Hematopoietic multipotent progenitor cell treated with erythropoietin and hydrocortisone succinate and interleukin-3 and kit ligand, for 8 days (in vitro differentiated cells): Measurements from ENCODE around the gene TNN.

Experiments used
- DNase-seq: peaks from one replicate; pipeline ENCODE4 v3.0.0-alpha.2; 2015

TNN gene

DNA sequence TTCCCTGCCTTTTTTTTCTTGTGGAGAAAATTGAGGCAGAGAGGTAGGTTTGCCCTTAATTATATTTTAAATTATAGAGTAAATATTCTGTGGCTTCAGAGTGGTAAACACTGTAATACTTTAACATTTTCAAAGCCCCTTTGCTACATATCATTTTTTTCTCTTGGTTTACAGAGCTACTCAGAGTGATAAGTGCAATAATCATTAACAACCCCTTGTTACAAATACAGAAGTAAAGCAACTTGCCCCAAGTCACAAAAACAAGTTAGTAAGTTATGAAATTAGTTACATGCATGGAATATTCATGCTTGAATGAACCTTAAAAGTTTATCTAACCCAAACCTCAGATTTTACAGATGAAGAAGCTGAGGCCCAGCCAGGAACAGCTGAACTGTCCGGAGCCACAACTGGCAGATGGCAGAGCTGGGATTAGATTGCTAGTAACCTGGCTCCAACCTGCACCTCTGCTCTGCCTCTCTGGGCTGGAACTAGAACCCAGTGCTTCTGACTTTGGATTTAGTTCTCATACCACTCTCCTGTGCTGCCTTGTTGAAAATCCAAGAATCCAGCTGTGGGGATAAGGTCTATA lies 48.7 kb downstream of the TNN start:
- DNase-seq: no peak

DNA sequence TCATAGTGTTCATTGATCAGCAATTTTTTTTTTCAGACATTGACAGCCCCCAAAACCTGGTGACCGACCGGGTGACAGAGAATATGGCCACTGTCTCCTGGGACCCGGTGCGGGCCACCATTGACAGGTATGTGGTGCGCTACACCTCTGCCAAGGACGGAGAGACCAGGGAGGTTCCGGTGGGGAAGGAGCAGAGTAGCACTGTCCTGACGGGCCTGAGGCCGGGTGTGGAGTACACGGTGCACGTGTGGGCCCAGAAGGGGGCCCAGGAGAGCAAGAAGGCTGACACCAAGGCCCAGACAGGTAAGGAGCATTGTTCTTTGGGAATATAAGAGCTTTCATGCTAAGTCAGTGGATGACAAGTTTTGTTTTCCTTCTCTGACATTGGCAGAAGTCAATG lies 49.3 kb downstream of the TNN start:
- DNase-seq: no peak

DNA sequence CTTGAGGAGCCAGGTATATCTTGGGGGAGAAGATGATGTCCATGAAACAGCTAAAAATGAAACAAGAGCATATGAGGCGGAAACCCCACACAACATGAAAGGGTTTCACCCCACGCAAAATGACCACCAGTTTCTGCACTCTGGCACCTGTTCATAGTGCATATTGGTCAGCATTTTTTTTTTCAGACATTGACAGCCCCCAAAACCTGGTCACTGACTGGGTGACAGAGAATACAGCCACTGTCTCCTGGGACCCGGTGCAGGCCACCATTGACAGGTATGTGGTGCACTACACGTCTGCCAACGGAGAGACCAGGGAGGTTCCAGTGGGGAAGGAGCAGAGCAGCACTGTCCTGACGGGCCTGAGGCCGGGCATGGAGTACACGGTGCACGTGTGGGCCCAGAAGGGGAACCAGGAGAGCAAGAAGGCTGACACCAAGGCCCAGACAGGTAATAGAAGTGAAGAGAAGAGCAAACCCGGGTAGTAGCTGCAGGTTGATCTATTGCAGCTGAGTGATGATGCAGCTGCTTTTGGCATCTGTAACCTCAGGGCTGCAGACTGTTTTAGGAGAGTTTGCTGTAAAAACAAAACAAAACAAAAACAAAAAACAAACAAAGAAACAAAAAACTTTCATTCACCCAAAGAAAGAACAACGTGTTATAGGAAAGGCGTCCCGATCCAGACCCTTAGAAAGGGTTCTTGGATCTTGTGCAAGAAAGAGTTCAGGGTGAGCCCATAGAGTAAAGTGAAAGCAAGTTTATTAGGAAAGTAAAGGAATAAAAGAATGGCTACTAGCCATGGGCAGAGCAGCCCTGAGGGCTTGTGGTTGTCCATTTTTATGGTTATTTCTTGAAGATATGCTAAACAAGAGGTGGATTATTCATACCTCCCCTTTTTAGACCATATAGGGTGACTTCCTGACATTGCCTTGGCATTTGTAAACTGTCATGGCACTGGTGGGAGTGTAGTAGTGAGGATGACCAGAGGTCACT lies 51.0 kb downstream of the TNN start:
- no peak for DNase-seq

DNA sequence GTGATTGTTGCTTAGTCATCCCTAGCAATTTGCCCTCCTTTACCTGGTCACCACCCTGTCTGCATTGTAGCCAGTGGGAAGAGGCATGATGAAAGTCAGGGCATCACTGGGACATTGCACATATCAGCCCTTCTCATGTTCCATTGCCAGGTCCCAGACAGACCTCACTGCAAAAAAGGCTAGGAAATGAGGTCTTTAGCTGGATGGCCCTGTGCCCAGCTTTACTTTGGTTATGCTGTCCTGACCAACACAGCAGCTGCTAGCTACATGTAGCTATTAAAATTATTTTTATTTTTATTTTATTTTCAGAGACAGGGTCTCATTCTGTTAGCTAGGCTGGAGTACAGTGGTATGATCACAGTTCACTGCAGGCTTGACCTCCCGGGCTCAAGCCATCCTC lies 52.9 kb downstream of the TNN start:
- DNase-seq: no peak

DNA sequence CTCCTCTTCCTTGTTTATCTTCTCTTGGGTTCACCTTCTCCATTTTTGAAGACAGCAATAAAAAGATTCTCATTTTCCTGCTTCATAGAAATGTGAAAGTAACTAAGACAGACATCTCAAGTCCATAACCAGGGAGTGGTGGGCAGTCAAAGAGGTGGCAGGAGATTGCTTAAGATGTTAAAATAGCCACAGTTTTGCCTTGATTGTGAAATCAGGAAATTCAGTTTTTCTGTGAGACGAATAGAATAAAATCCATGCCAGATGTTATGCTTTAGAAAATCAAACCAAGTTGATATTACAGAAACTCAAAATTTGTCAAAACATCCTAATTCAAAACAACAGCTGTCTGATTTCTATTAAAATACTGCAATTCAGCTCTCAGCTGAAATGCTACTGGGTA lies 57.2 kb downstream of the TNN start:
- no peak for DNase-seq

DNA sequence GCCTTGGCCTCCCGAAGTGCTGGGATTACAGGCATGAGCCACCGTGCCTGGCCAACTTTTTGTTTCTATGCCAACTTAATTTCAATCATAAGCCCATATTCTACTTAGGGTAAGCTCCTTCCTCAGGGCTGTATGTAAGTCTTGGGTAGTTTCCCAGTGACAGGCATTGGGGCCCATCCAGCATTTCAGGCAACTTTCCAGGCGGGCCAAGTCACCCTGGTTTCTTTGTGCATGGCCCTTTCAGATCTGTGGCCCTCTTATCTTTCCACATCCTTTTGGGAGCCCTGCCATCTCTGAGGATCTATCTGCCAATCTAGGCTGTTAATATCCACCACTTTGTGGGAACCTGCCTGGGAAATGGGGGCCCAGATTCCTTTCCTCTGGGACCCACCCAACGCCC lies 58.7 kb downstream of the TNN start:
- DNase-seq: no peak

DNA sequence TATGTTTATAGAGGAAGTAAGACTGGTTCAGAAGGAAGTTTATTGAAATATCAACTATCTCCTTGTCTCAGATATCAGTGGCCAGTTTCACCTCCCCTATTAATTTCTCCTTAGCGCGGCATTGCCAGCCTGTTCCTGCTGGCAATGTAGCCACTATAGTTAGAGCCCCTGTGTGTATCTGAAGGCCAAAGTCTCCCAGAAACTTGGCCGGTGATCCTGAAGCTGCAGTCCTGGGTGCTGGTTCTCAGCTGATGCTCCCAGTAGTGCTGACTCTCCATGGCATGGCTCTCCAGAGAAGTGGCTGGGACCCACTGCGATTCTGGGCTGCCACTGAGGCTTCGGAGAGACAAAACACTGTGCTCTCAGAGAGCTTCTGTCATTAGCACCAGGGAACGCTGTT lies 59.9 kb downstream of the TNN start:
- no peak for DNase-seq

DNA sequence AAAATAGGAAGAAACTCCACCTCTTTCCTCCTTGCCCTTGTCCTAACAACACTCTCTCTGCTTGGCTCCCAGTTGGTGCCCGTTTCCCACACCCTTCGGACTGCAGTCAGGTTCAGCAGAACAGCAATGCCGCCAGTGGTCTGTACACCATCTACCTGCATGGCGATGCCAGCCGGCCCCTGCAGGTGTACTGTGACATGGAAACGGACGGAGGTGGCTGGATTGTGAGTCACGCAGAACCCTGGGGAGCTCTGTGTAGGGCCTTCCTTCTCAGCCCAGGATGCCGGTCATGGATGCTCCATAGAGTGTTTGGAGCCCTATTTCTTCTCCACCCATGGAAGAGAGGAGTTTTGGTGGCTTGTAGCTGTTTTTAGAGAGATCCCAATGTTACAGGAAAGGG lies 60.9 kb downstream of the TNN start:
- no peak for DNase-seq

DNA sequence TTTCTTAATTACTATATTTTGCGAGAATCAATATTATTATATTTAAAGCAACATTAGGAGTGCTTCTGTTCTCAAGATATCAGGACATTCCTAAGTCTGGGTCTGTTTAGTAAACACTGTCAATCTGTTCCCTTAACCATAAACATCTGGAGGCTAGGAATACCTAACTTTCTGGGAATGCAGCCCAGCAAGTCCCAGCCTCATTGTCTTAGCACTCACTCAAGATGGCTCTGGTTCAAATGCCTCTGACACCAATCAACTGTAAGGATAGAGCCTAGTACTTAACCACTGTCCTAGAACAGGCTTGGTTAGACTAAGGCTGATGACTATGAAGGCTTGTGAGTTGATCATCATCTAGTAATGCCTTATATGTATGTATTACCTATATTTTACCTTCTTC lies 61.5 kb downstream of the TNN start:
- DNase-seq: no peak

DNA sequence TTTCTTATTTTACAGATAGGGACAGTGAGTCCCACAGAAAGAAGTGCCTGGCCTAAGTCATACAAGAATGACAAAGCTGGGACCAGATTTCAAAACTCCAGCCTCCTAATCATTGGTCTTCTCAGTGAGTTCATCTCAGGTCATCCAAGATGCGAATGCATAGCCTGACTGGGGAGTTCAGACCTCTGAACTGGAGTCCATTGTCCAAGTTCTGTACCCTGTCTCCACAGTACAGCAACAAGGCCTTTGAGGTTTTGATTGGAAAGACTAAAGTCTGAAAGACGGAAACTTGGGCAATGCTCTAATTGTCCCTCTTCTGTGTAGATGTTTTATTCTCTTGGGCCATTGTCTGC lies 62.0 kb downstream of the TNN start:
- no peak for DNase-seq

DNA sequence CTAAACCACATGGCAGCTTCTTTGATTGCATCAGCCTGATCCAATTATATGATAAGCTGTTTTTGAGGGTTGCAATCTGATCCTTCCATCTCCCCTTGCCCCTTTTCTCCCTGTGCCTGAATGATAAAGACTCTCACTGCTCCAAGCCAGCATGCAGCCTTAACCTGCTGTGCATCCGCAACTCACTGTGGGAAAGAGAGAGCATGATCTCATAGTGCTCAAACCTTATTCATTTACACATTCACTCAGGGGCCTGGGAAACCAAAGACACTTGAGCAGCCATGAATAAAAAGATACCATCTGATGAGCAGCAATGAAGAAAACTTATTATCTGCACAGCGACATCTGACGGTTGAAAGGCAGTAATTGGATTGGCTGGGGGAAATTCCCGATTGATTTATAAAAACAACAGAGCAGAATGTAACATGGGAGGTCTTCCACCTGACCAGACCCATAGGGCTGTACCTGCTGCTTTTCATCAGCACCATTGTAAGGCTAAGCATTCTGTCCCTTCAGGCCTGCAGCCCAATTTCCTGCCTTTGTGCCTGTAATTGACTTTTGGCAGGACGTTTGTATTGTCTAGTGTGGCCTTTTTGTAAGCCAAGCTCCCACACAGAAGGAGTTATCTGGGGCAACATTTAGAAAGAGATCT lies 62.5 kb downstream of the TNN start:
- no peak for DNase-seq

DNA sequence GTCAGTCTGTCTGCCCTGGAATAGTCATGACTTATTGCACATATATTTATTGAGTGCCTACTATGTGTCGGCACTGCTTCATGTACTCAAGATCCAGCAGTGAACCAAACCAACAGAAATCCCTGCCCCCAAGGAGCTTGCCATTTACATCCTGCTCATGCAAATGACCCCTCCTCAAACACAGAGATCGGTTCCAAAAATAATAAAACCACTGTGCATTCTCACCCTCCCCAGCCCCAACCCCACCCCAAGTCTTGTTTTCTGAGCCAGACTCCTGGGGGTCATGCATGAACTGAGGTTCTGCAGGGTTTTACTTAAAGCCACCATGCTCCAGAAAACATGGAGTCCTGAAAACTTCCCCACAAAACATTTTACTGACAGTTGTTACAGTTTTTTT lies 63.0 kb downstream of the TNN start:
- no peak for DNase-seq

DNA sequence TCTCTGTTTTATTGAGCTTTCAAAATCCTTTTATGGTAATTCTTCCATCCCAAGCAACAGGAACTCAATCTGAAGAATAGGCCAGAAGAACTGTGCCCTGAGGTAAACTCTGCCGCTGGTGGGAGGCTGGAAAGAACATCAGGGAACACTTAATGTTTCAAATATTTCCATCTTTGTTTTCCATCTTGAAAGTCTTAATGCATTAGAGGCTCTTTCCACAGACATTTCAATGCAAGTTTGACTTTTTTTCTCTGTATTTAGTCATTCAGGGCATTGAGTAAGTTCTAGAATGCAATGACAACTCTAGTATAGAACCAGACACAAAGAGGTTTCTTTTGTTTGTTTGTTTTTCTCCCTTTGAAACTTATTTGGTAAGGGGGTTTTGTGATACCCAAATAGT lies 63.5 kb downstream of the TNN start:
- DNase-seq: no peak

DNA sequence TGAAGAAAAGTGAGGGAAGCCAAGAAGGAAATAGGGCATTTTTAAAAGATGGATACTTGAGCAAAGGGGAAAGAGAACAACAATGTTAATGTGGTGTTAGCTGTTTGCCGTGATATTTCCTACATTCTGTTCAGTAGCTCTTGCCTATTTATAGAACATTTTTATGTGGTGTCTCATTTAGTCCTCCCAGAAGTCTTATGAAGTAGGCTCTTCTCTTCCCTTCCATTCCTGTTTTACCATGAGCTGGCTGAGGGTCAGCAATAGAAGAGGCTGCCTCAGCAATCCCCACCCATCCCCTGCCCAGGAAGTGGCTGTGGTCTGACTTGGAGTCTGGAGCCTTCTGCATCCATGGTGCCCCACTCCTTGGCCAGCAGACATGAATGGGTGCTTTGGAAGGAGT lies 64.8 kb downstream of the TNN start:
- no peak for DNase-seq

DNA sequence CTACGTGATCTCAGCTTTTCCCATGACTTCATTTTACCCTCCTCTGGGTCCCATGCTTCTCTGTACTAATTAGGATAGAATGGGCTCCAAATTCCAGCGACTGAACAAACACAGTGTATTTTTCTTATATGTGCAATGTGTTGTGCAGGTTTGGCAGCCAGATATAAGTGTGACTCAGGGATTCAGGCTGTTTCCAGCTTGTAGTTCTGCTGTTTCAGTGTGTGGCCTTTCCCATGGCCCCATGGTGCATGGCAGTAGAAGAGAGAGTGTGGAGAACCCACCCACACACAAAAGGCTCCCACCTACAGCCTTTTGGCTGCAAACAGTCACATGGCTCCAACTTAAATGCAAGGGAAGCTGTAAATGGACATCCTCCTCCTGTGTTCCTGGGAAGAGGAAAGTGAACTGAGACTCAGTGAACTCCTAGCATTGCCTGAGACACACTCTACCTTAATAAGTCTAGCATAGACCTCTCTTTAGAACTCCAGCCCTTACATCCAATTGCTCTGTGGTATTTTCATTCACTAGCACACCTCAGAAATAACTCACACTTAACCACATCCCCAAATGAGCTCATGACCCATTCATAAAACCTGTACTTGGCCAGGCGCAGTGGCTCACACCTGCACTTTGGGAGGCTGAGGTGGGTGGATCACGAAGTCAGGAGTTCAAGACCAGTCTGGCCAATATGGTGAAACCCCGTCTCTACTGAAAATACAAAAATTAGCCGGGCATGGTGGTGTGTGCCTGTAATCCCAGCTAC lies 66.2 kb downstream of the TNN start:
- no peak for DNase-seq

DNA sequence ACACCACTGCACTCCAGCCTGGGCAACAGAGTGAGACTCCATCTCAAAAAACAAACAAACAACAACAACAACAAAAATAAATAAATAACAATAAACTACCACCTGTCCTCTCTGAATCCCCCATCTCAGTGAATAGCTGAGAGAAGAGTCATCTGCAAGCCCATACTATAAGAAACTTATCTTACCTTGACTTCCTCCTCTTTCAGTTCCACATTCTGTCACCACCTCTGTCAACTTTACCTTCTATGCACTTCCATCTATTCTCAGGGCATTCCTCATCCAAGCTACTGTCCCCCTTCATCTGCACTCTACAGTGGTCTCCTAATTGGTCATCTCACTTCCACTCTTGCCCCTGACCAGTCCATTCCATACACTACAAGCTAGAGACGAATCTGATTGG lies 66.9 kb downstream of the TNN start:
- DNase-seq: no peak

DNA sequence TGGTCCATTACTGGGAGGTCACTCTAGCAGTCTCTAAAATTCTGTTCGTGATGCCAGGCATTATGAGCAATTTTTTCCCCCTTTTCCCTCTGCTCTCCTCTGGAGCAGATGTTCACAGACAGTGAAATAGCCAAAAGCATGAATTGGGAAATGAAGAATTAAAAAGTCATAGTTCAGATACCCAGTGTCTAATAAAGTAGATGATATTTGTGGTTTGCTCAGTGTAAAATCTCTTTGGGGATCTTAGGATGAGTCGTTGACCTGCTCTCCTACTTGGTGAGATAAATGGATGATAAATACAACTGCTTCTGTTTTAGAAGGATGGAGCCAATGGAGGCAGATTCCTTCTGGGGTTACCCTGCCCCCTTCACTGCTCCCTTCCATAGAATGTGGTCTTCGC lies 68.6 kb downstream of the TNN start:
- DNase-seq: no peak

DNA sequence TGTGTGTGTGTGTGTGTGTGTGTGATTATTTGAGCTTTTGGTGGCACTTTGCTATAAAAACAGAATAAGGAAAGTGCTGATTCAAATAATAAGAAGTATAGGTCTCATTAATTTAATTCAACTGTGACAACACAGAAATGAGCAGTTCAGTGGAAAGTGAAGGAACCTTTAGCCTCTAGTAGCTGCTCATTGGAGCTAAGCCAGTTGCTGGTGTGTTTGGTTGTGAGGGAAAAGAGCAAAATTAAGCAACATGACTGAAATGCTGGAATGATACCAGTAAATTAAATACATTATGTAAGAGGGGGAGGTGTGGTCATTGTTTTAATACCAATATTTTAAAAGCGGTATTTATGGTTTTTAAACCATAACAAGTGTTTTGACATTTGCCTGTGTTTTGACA lies 69.7 kb downstream of the TNN start:
- DNase-seq: no peak

DNA sequence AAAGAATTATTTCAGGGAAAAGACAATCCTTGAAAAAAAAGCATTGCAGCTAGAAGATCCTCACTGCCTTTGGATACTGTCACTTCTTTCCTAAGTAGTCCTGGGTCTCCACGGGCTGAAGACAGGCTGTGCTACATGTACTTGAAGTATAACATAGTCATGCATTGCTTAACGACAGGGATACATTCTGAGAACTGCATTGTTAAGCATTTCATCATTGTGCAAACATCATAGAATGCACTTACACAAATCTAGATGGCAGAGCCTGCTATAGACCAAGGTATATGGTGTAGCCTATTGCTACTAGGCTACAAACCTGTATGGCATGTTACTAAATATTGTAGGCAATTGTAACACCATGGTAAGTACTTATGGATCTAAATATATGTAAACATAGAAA lies 70.9 kb downstream of the TNN start:
- DNase-seq: no peak

DNA sequence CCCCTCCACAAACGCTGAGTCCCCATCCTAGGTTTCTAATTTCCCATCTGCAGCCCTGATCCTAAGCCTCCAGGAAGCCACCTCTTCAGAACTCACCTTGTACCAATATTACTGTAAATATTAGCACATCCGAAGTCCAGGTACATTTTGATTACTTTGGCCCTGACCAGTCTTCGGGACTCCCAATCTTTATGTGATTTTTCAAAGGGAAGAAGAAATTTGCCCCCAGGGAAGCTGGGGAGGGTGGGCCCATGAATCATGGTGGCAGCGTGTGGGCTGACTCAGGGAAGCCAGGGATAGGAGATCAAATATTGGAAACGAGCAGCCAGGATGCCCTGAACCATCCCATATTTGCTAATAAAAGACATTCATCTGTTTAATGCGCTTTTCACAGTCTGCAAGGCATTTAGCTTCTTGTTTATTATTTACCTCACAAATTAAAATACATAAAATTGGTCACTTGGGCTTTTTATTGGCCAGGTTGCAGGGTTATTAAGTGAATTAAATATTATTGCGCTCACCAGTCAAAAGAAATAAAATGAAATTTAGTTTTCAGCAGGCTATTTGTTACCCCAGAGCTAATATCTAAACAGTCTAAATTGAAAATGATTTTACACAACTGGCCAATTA lies 78.4 kb downstream of the TNN start:
- no peak for DNase-seq

DNA sequence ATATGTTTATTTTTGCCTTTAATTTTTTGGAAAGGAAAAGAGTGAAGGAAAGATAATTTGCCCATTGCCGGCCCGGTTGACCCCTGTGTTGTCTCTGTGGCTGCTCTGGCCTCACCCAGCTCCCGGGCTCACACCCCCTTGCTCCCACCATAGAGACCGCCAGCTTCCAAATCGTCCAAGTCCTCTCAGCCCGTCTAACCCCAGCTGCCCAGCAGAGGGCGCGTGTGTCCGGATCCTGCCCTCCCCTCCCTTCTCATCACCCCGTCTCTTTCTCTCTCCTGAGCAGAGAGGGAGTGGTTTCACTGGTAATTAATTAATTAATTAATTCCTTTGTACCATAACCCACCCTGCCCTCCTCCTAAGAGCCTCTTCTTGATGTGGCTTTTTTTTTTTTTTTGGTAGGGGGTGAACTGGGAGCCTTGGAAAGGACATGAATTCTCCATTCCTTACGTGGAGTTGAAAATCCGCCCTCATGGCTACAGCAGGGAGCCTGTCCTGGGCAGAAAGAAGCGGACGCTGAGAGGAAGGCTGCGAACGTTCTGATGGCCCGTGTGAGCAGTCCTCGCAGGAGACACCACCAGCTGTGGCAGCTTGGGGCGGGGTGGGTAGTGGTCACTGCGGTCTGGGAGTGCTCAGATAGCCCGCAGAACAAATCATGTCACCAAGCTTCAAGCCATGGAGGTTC lies 79.0 kb downstream of the TNN start:
- DNase-seq: peak; percentile 70

DNA sequence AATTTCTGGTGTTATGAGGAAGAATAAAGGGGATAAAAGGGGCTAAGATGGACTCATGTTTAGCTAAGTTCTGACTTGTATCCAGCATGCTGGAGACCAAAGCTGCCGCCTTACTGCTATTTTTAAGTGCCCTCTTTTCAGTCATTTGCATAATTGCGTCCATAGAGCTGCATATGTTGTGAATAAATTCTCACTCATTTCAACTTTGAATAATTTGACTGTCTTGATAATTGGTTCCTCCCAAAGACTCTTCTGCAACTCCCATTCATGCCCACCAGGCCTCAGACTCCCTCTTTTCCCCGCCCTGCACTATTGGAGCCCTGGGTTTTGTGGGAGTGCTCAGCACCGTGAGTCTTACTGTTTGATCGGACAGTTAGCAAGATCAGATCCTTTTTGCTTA lies 79.9 kb downstream of the TNN start:
- no peak for DNase-seq
